ENCODE data around the gene NFRKB.
"Not testable (repeated sequence)": the region's sequence is repeated elsewhere in the genome, so short reads cannot be mapped to it uniquely, and the experiment has no call there.

NFRKB gene

GRCh38 chr11:129847361-129847760, 48.0 kb downstream of the NFRKB start:
- DNase-seq; intact Hi-C loops (cut with DNase I): not testable (repeated sequence)

GRCh38 chr11:129846508-129847335, 48.7 kb downstream of the NFRKB start:
- DNase-seq, result no peak
- intact Hi-C loops (cut with DNase I), result no loop called here

Measured in posterior cingulate gyrus (tissue), 11 donors.